K562 (cell line): ENCODE data around the gene NQO2. TPM values are rescaled to one million over a fixed set of nuclear protein-coding genes. Genes with fewer than 3 reads are reported as not detected.

ENCODE experiments used
- HDAC2 ChIP-seq: fragments of 450-650 bp; IDR thresholded peaks from 2 replicates; pipeline ENCODE4 v1.6.1; 2016; ENCODE audit warnings: mild to moderate bottlenecking
- HDAC3 ChIP-seq: fragments of 450-650 bp; IDR thresholded peaks from 2 replicates; pipeline ENCODE4 v1.6.1; 2018; ENCODE audit warnings: borderline replicate concordance, mild to moderate bottlenecking, moderate library complexity; ENCODE audit not compliant: partially characterized antibody
- MAFK ChIP-seq: IDR thresholded peaks from 2 replicates; pipeline ENCODE4 v1.6.1; 2011; ENCODE audit warnings: low read length, improper control_type of control experiment
- MBD2 ChIP-seq: sonication (generic); IDR thresholded peaks from 2 replicates; pipeline ENCODE4 v1.6.1; 2016; ENCODE audit warnings: low read depth, borderline replicate concordance
- MED1 ChIP-seq: sonication (generic); formaldehyde crosslinking; IDR thresholded peaks from 2 replicates; pipeline ENCODE4 v1.8.1; 2023; ENCODE audit warnings: missing genetic modification reagents, borderline replicate concordance
- NFIC ChIP-seq: fragments of 450-650 bp; IDR thresholded peaks from 2 replicates; pipeline ENCODE4 v1.6.1; 2017; ENCODE audit warnings: mild to moderate bottlenecking, inconsistent platforms
- POLR2AphosphoS5 ChIP-seq: IDR thresholded peaks from 2 replicates; pipeline ENCODE4 v1.6.1; 2011; ENCODE audit warnings: mild to moderate bottlenecking, low read depth, low read length, moderate library complexity; ENCODE audit not compliant: control insufficient read depth, insufficient read depth
- U2AF2 ChIP-seq: fragments of 200-400 bp; formaldehyde crosslinking; optimal IDR thresholded peaks from 2 replicates; pipeline ENCODE3; 2017; ENCODE audit warnings: low read depth, mild to moderate bottlenecking, low read length
- ZNF668 ChIP-seq: fragments of 250-450 bp; sonication (Bioruptor Pico); IDR thresholded peaks from 2 replicates; pipeline ENCODE4 v1.8.0; 2022; ENCODE audit warnings: mild to moderate bottlenecking, inconsistent platforms
- polyA plus RNA-seq, 8 experiments: library from polyadenylated mRNA; depleted of rRNA in 4 of 8; stranded (reverse) in 5 of 8; unstranded in 3 of 8; fragments of >200 nt; fragmentation: Nextera tagmentation in 2 of 8; fragmentation: Illumina TruSeq in 1 of 8; extraction: Ambion mirVana in 2 of 8; extraction: Trizol in 1 of 8; gene quantifications; 2 replicates each; pipeline versions ENCODE4 v1.2.1 to v1.2.3, GENCODE V29; 2011 to 2014; ENCODE audit warnings: inconsistent platforms in 1 of 8, missing spikeins in 1 of 8
- total RNA-seq, 7 experiments: library from RNA; depleted of rRNA in 6 of 7; stranded (reverse); fragments of >200 nt in 6 of 7; fragmentation: Illumina TruSeq in 2 of 7; extraction: Trizol in 2 of 7; gene quantifications; 2 replicates each; pipeline versions ENCODE4 v1.2.1 to v1.2.3, GENCODE V29; 2011 to 2021; ENCODE audit warnings: low replicate concordance in 1 of 7
- TF ChIP-seq, protein P1 (sequence below): fragments of 200-800 bp; sonication (Bioruptor generic); IDR thresholded peaks from 2 replicates; pipeline ENCODE4 v1.6.1; 2016; ENCODE audit warnings: missing genetic modification characterization, missing compliant biosample characterization
- TF ChIP-seq, protein P2 (sequence below), 3 experiments: fragments of 200-800 bp in 1 of 3; fragments of 250-450 bp in 1 of 3; fragments of 450-650 bp in 1 of 3; sonication (Bioruptor Pico) in 1 of 3; sonication (Bioruptor generic) in 1 of 3; formaldehyde crosslinking in 1 of 3; IDR thresholded peaks; 2 replicates each; pipeline versions ENCODE4 v1.6.1 to v1.8.0; 2016 to 2022; ENCODE audit warnings: mild to moderate bottlenecking in 2 of 3, missing genetic modification characterization in 2 of 3, missing compliant biosample characterization in 1 of 3, moderate library complexity in 1 of 3
- TF ChIP-seq, protein P3 (sequence below): fragments of 450-650 bp; IDR thresholded peaks from 2 replicates; pipeline ENCODE4 v1.6.1; 2016; ENCODE audit warnings: borderline replicate concordance
- TF ChIP-seq, protein P4 (sequence below): fragments of 450-650 bp; formaldehyde crosslinking; conservative IDR thresholded peaks from 2 replicates; pipeline ENCODE4 v1.4.0; 2022; ENCODE audit warnings: mild to moderate bottlenecking, missing genetic modification characterization

Gene NQO2
- total and polyA plus RNA-seq, 9 of the 15 experiments (the other 6 are each of a cell fraction or from before 2014, with no cell fraction given), result 54.6 to 214 (median 116) TPM

DNA sequence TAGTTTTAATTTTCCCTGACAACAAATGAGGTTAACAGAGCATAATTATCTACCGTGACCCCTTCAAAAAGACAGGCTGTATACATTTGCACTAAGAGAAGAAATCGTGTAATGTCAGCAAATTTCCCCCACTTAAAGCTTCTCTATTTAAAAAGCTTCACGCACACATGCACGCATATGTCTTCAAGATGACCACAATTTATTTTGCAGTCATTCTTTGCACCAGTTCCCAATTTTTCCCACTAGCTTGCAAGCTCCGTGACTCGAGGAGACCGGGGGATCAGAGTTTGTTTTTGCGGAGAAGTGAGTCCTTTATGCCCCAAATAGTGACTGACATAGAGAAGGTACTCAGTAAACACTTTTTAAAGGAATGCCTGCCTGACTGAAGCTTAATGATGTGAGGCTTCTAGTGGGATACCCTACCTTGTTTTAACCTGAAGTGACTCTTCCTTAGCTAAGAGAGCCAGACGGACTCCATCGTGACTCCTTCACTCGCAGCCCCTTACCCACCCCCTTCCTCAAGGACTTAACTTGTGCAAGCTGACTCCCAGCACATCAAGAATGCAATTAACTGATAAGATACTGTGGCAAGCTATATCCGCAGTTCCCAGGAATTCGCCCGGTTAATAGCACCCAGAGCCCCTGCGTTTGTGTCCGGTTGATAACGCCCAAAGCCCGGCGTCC is 9.3 kb upstream of the NQO2 start (continued):
- TF ChIP-seq HDAC3 (peak; percentile 75), ZNF668 (CRISPR knock-in tag) (peak; percentile 77; the same call in 1 of the 2 replicates), MAFK (peak; percentile 93), MBD2 (peak; percentile 83), HDAC2 (no peak; the same call in 1 of the 2 replicates), U2AF2 (no peak), POLR2AphosphoS5 (peak; percentile 84; the same call in 1 of the 2 replicates), NFIC (peak; percentile 80), MED1 (CRISPR knock-in tag) (no peak)
- TF ChIP-seq, protein P1, sequence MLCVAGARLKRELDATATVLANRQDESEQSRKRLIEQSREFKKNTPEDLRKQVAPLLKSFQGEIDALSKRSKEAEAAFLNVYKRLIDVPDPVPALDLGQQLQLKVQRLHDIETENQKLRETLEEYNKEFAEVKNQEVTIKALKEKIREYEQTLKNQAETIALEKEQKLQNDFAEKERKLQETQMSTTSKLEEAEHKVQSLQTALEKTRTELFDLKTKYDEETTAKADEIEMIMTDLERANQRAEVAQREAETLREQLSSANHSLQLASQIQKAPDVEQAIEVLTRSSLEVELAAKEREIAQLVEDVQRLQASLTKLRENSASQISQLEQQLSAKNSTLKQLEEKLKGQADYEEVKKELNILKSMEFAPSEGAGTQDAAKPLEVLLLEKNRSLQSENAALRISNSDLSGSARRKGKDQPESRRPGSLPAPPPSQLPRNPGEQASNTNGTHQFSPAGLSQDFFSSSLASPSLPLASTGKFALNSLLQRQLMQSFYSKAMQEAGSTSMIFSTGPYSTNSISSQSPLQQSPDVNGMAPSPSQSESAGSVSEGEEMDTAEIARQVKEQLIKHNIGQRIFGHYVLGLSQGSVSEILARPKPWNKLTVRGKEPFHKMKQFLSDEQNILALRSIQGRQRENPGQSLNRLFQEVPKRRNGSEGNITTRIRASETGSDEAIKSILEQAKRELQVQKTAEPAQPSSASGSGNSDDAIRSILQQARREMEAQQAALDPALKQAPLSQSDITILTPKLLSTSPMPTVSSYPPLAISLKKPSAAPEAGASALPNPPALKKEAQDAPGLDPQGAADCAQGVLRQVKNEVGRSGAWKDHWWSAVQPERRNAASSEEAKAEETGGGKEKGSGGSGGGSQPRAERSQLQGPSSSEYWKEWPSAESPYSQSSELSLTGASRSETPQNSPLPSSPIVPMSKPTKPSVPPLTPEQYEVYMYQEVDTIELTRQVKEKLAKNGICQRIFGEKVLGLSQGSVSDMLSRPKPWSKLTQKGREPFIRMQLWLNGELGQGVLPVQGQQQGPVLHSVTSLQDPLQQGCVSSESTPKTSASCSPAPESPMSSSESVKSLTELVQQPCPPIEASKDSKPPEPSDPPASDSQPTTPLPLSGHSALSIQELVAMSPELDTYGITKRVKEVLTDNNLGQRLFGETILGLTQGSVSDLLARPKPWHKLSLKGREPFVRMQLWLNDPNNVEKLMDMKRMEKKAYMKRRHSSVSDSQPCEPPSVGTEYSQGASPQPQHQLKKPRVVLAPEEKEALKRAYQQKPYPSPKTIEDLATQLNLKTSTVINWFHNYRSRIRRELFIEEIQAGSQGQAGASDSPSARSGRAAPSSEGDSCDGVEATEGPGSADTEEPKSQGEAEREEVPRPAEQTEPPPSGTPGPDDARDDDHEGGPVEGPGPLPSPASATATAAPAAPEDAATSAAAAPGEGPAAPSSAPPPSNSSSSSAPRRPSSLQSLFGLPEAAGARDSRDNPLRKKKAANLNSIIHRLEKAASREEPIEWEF (CRISPR knock-in tag), result peak; percentile 91
- TF ChIP-seq, protein P2, sequence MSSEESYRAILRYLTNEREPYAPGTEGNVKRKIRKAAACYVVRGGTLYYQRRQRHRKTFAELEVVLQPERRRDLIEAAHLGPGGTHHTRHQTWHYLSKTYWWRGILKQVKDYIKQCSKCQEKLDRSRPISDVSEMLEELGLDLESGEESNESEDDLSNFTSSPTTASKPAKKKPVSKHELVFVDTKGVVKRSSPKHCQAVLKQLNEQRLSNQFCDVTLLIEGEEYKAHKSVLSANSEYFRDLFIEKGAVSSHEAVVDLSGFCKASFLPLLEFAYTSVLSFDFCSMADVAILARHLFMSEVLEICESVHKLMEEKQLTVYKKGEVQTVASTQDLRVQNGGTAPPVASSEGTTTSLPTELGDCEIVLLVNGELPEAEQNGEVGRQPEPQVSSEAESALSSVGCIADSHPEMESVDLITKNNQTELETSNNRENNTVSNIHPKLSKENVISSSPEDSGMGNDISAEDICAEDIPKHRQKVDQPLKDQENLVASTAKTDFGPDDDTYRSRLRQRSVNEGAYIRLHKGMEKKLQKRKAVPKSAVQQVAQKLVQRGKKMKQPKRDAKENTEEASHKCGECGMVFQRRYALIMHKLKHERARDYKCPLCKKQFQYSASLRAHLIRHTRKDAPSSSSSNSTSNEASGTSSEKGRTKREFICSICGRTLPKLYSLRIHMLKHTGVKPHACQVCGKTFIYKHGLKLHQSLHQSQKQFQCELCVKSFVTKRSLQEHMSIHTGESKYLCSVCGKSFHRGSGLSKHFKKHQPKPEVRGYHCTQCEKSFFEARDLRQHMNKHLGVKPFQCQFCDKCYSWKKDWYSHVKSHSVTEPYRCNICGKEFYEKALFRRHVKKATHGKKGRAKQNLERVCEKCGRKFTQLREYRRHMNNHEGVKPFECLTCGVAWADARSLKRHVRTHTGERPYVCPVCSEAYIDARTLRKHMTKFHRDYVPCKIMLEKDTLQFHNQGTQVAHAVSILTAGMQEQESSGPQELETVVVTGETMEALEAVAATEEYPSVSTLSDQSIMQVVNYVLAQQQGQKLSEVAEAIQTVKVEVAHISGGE (CRISPR knock-in tag; IDR thresholded peaks at IDR 0.05), result peak in 1 of 3 experiments; percentile 77; a peak in 2 of 6 replicates
- TF ChIP-seq, protein P3, sequence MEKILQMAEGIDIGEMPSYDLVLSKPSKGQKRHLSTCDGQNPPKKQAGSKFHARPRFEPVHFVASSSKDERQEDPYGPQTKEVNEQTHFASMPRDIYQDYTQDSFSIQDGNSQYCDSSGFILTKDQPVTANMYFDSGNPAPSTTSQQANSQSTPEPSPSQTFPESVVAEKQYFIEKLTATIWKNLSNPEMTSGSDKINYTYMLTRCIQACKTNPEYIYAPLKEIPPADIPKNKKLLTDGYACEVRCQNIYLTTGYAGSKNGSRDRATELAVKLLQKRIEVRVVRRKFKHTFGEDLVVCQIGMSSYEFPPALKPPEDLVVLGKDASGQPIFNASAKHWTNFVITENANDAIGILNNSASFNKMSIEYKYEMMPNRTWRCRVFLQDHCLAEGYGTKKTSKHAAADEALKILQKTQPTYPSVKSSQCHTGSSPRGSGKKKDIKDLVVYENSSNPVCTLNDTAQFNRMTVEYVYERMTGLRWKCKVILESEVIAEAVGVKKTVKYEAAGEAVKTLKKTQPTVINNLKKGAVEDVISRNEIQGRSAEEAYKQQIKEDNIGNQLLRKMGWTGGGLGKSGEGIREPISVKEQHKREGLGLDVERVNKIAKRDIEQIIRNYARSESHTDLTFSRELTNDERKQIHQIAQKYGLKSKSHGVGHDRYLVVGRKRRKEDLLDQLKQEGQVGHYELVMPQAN, result no peak
- TF ChIP-seq, protein P4, sequence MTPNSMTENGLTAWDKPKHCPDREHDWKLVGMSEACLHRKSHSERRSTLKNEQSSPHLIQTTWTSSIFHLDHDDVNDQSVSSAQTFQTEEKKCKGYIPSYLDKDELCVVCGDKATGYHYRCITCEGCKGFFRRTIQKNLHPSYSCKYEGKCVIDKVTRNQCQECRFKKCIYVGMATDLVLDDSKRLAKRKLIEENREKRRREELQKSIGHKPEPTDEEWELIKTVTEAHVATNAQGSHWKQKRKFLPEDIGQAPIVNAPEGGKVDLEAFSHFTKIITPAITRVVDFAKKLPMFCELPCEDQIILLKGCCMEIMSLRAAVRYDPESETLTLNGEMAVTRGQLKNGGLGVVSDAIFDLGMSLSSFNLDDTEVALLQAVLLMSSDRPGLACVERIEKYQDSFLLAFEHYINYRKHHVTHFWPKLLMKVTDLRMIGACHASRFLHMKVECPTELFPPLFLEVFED, result peak; percentile 89
